NB4 (cell line): Measurements from ENCODE around the gene SCD5.

Experiments used
- POLR2A ChIP-seq: IDR thresholded peaks from 2 replicates; pipeline ENCODE4 v1.6.1; 2011; ENCODE audit warnings: mild to moderate bottlenecking; ENCODE audit not compliant: insufficient read length; ENCODE audit errors: extremely low read depth
- TF ChIP-seq, protein P1 (sequence below): IDR thresholded peaks from one replicate; pipeline ENCODE4 v1.5.1; 2012; ENCODE audit warnings: low read depth, low read length
- TF ChIP-seq, protein P2 (sequence below): IDR thresholded peaks from 2 replicates; pipeline ENCODE4 v1.6.1; 2011; ENCODE audit warnings: low read depth, low read length

DNA sequence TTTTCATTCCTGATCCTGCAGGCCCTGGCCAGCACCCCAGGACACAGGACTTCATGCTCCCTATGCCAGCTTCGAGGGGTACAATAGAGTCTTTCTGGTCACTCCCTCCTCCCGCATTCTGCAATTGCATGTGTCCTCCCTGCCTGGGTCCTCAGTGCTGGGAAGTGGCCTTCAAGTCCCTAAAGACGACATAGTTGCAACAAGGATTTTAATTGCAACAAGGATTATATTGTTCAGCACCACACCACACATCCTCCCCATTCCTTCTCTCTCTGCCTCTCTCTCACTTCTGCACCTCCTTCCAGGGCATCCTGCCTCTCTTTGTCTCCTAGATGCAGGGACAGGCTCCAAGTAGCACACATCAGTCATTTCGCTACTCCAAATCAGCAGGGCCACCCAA, 25.5 kb downstream of the SCD5 start:
- TF ChIP-seq, protein P1, sequence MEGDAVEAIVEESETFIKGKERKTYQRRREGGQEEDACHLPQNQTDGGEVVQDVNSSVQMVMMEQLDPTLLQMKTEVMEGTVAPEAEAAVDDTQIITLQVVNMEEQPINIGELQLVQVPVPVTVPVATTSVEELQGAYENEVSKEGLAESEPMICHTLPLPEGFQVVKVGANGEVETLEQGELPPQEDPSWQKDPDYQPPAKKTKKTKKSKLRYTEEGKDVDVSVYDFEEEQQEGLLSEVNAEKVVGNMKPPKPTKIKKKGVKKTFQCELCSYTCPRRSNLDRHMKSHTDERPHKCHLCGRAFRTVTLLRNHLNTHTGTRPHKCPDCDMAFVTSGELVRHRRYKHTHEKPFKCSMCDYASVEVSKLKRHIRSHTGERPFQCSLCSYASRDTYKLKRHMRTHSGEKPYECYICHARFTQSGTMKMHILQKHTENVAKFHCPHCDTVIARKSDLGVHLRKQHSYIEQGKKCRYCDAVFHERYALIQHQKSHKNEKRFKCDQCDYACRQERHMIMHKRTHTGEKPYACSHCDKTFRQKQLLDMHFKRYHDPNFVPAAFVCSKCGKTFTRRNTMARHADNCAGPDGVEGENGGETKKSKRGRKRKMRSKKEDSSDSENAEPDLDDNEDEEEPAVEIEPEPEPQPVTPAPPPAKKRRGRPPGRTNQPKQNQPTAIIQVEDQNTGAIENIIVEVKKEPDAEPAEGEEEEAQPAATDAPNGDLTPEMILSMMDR, result no peak
- TF ChIP-seq POLR2A, result no peak
- TF ChIP-seq, protein P2, sequence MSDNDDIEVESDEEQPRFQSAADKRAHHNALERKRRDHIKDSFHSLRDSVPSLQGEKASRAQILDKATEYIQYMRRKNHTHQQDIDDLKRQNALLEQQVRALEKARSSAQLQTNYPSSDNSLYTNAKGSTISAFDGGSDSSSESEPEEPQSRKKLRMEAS, result no peak
